PC-3 (cell line): ENCODE measurements around the gene DPPA2.

Source experiments
- CTCF ChIP-seq: fragments of 300-600 bp; sonication (generic); conservative IDR thresholded peaks from 2 replicates; pipeline ENCODE4 v1.5.1; 2017; ENCODE audit warnings: antibody characterized with exemption, low read depth, mild to moderate bottlenecking, low read length
- EZH2phosphoT487 ChIP-seq: fragments of 300-600 bp; sonication (generic); IDR thresholded peaks from 2 replicates; pipeline ENCODE4 v1.6.1; 2018; ENCODE audit warnings: mild to moderate bottlenecking, antibody characterized with exemption, low read length, borderline replicate concordance

GRCh38 chr3:109265295-109265694 lies 51.0 kb downstream of the DPPA2 start:
- TF ChIP-seq CTCF (no peak), EZH2phosphoT487 (no peak)
